AG04450 (cell line): Measurements from ENCODE around the gene MYO1C. TPM values are rescaled to one million over a fixed set of nuclear protein-coding genes. Genes with fewer than 3 reads are reported as not detected.
"Not testable (repeated sequence)": the region's sequence is repeated elsewhere in the genome, so short reads cannot be mapped to it uniquely, and the experiment has no call there.

Experiments
- CTCF ChIA-PET: fragments of 300-600, 350-600 bp; formaldehyde crosslinking; extraction: SDS; loops from one replicate; lab custom pipeline; 2022; ENCODE audit warnings: antibody characterized with exemption, inconsistent platforms; lab: Charles Lee
- POLR2A ChIA-PET: fragments of 350-600 bp; formaldehyde crosslinking; extraction: SDS; loops from one replicate; lab custom pipeline; 2021; ENCODE audit warnings: antibody characterized with exemption, inconsistent platforms; lab: Yijun Ruan, JAX
- DNase-seq: peaks from one replicate; pipeline ENCODE4 v3.0.0-alpha.2; 2011; ENCODE audit warnings: low read depth, low spot score
- H3K27ac ChIP-seq: one replicate; pipeline ENCODE4 v1.5.1; 2012; ENCODE audit warnings: low read depth, low read length, control low read depth
- H3K27me3 ChIP-seq: one replicate; pipeline ENCODE4 v1.6.0; 2012; ENCODE audit warnings: low read length; ENCODE audit not compliant: control insufficient read depth, insufficient read depth
- H3K4me3 ChIP-seq: 2 replicates; pipeline ENCODE4 v1.5.1; 2011; ENCODE audit warnings: mild to moderate bottlenecking, low read depth, low read length, control low read depth
- H3K9me3 ChIP-seq: 2 replicates; pipeline ENCODE4 v1.5.1; 2012; ENCODE audit warnings: low read length; ENCODE audit not compliant: control insufficient read depth, insufficient read depth
- CTCF ChIP-seq: IDR thresholded peaks from 2 replicates; pipeline ENCODE4 v1.5.1; 2011; ENCODE audit warnings: low read depth, low read length, control low read depth, inconsistent platforms
- polyA plus RNA-seq: library from polyadenylated mRNA; depleted of rRNA; stranded (reverse); fragments of >200 nt; gene quantifications from 2 replicates; pipeline ENCODE4 v1.2.3, GENCODE V29; 2011

The MYO1C gene
- polyA plus RNA-seq, 1 experiment: 147 TPM

DNA sequence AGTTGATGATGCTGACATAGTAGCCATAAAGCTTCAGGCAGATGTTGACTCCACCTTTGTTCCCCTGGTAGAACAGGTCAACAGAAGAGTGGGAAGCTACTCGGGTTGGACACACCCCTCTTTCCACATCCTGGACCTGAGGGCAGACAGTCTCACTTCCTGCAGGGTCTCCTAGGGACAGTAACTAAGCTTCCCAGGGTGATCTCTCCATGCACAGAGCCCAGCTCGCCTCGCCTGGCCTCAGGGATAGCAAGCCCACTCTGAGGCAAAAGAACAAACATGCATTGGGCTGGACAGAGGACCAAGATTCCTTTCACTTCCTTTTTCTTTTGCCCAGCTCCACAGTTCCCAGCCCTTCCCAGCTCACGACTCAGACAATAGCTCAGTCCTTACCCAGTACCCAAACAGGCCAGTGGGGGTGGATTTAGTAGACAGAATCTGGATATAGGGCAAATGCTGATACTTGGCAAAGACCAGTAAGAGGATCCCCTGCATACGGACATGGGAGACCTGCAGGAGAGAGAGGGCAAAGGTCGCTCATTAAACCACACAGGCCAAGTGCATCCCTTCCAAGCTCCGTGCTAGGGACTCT is 16.9 kb upstream of the MYO1C start:
- no peak overlapping the region for H3K4me3 ChIP-seq
- TF ChIP-seq CTCF: peak; percentile 7; the same call in 1 of the 2 replicates
- no peak for DNase-seq
- ChIA-PET POLR2A (no interaction called here), CTCF (no interaction called here)
- no peaks in the 10 kb centered on the region for H3K9me3 ChIP-seq
- no peak overlapping the region for H3K27ac ChIP-seq
- no peaks in the 10 kb centered on the region for H3K27me3 ChIP-seq

- DNase-seq, H3K9me3 ChIP-seq, CTCF ChIA-PET, H3K27me3 ChIP-seq, H3K4me3 ChIP-seq, H3K27ac ChIP-seq, POLR2A ChIA-PET: not testable (repeated sequence)
Observed at GRCh38 chr17:1508709-1509108, 16.2 kb upstream of the MYO1C start.

DNA sequence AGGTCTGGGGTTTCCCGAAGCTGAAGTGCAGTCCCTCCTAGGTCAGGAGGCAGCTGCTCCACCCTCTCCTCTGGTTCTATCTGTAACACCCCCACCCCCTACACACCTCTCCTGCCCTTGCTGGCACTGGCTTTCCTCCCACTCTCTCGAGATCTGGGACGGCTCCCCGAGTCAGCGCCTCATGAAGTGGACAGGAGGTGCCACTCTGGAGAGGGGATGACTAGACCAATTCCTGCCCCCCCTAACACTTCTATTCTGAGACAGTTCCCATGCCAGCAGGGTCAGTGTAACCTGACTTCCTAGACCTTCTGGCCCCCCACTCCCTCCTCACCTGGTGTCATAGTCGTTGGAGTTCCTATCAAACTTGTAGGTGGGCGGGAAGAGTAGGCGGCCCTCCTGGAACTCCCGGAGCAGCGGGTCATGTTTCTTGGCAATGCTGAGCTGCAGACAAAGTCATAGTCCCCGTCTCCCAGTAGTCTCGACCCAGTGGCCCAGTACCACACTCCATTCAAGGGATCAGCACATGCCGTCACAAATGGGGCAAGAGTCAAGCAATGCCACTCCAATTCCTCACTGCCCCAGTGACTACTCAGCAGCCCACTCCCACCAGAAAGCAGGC is 14.3 kb upstream of the MYO1C start:
- Histone ChIP-seq H3K27ac (no peak overlapping the region), H3K9me3 (no peaks in the 10 kb centered on the region), H3K27me3 (no peaks in the 10 kb centered on the region), H3K4me3 (no peak overlapping the region)
- ChIA-PET POLR2A (interaction anchor here (1.0 kb wide), 1 partner anchor 19 kb away, joined by 3 read pairs; no protein-coding TSS in a partner anchor), CTCF (no interaction called here)
- no peak for DNase-seq
- no peak for TF ChIP-seq CTCF

DNA sequence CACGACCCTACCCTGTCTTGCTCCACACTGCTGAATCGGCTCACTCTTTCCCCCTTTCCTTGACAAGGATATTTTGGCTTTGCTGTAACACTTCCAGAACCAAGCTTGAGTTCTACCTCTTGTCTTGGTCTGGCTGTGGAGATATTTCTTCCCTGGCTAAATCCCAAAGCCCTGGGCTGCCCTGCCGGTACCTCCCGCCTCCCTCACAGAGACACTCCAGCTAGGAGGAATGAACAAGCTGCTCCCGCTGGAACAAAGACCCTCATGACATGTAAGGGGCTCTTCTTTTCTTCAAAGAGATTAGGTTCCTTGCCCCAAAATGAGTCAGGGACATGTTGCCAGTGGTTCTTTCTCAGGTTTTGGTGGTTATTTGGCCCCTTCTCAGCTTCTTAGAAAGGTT is 13.1 kb upstream of the MYO1C start:
- ChIA-PET CTCF (interaction anchor here (0.6 to 1.6 kb wide), 2 partner anchors 10 to 144 kb away, joined by 3 to 9 read pairs; partner anchors contain the start of gene INPP5K), POLR2A (interaction anchor here (1.0 kb wide), 1 partner anchor 18 kb away, joined by 3 read pairs; no protein-coding TSS in a partner anchor)
- no peak for DNase-seq
- no peak for TF ChIP-seq CTCF
- no peaks in the 10 kb centered on the region for H3K9me3 ChIP-seq
- no peak overlapping the region for H3K4me3 ChIP-seq
- no peak overlapping the region for H3K27ac ChIP-seq
- no peaks in the 10 kb centered on the region for H3K27me3 ChIP-seq

DNA sequence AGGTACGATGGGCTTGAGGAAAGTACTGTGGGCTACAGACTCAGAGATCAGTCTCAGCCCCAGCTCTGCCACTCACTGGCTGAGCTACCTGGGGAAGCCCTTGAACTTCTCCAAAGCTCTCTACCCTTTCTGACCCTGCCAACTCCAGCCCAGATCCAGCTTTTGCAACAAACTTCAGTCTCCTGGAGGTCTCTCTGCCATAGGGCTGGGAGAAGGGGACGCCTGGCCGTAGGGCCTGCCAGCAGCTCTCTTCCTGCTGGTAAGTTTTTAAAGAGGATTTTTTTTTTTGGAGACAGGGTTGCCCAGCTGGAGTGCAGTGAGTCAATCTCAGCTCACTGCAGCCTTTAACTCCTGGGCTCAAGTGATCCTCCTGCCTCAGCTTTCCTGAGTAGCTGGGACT is 12.4 kb upstream of the MYO1C start:
- ChIA-PET POLR2A (interaction anchor here (0.6 to 0.9 kb wide), 2 partner anchors 10 to 111 kb away, joined by 3 to 4 read pairs; no protein-coding TSS in a partner anchor), CTCF (interaction anchor here (0.6 to 1.6 kb wide), 3 partner anchors 11 to 144 kb away, joined by 3 to 9 read pairs (median 3); partner anchors contain the start of gene INPP5K)
- Histone ChIP-seq H3K4me3 (no peak overlapping the region), H3K27ac (no peak overlapping the region), H3K9me3 (no peaks in the 10 kb centered on the region), H3K27me3 (no peaks in the 10 kb centered on the region)
- no peak for TF ChIP-seq CTCF
- no peak for DNase-seq
